NB4 (cell line): ENCODE results near the gene ZBTB34.

Source experiments
- POLR2A ChIP-seq: IDR thresholded peaks from 2 replicates; pipeline ENCODE4 v1.6.1; 2011; ENCODE audit warnings: mild to moderate bottlenecking; ENCODE audit not compliant: insufficient read length; ENCODE audit errors: extremely low read depth
- TF ChIP-seq, protein P1 (sequence below): IDR thresholded peaks from one replicate; pipeline ENCODE4 v1.5.1; 2012; ENCODE audit warnings: low read depth, low read length
- TF ChIP-seq, protein P2 (sequence below): IDR thresholded peaks from 2 replicates; pipeline ENCODE4 v1.6.1; 2011; ENCODE audit warnings: low read depth, low read length

DNA sequence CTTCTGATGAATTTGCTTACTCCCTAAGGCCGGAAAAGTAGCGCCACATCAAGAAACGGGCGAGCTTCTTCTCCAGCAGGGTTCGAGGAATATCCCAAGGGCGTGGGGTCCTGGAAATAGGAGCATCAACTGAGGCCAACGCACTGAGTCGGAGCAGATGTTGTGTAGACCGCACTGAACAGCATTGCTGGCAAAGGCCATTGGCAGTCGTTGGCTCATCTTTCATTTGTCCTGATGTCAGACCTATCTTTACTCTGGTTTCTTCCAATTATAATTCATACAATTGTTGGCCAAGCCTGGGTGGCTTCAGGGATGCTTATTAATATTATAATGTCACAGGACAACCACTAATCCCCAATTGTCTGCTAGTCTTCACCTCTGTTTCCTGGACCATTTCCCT lies 26.5 kb downstream of the ZBTB34 start:
- TF ChIP-seq, protein P1, sequence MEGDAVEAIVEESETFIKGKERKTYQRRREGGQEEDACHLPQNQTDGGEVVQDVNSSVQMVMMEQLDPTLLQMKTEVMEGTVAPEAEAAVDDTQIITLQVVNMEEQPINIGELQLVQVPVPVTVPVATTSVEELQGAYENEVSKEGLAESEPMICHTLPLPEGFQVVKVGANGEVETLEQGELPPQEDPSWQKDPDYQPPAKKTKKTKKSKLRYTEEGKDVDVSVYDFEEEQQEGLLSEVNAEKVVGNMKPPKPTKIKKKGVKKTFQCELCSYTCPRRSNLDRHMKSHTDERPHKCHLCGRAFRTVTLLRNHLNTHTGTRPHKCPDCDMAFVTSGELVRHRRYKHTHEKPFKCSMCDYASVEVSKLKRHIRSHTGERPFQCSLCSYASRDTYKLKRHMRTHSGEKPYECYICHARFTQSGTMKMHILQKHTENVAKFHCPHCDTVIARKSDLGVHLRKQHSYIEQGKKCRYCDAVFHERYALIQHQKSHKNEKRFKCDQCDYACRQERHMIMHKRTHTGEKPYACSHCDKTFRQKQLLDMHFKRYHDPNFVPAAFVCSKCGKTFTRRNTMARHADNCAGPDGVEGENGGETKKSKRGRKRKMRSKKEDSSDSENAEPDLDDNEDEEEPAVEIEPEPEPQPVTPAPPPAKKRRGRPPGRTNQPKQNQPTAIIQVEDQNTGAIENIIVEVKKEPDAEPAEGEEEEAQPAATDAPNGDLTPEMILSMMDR: no peak
- TF ChIP-seq POLR2A: no peak
- TF ChIP-seq, protein P2, sequence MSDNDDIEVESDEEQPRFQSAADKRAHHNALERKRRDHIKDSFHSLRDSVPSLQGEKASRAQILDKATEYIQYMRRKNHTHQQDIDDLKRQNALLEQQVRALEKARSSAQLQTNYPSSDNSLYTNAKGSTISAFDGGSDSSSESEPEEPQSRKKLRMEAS: no peak
